Stomach (tissue), 4 donors: ENCODE data around the gene FES.

Source experiments
- CTCF ChIP-seq, 7 experiments: fragments of 450-650 bp in 4 of 7; fragments of 200-600 bp in 3 of 7; sonication (generic) in 3 of 7; IDR thresholded peaks; one replicate each; pipeline ENCODE4 v1.5.1; 2016 to 2019; ENCODE audit warnings: antibody characterized with exemption in 7 of 7, control low read depth in 2 of 7, mild to moderate bottlenecking in 1 of 7
- EP300 ChIP-seq: sonication (generic); formaldehyde crosslinking; IDR thresholded peaks from one replicate; pipeline ENCODE4 v1.6.1; 2017; ENCODE audit warnings: antibody characterized with exemption
- POLR2A ChIP-seq, 4 donors: fragments of 450-650 bp; IDR thresholded peaks; one replicate each; pipeline ENCODE4 v1.6.1; 2016; ENCODE audit warnings: antibody characterized with exemption in 4 of 4, control low read depth in 2 of 4, mild to moderate bottlenecking in 1 of 4, moderate library complexity in 1 of 4
- POLR2AphosphoS5 ChIP-seq, 3 donors: sonication (generic); formaldehyde crosslinking; IDR thresholded peaks; one replicate each; pipeline ENCODE4 v1.6.1; 2016; ENCODE audit warnings: antibody characterized with exemption in 3 of 3

GRCh38 chr15:90851940-90852339, 32.4 kb upstream of the FES start:
- TF ChIP-seq CTCF (IDR thresholded peaks at IDR 0.05) (no peak), POLR2A (IDR thresholded peaks at IDR 0.05) (no peak), POLR2AphosphoS5 (IDR thresholded peaks at IDR 0.05) (no peak), EP300 (no peak)
